ENCODE results near the gene MCTP1. TPM values are rescaled to one million over a fixed set of nuclear protein-coding genes. Genes with fewer than 3 reads are reported as not detected.

Gene MCTP1
- total RNA-seq, 1 experiment from 2014 or later: 2.5 TPM

- Histone ChIP-seq H3K14ac (ENCODE audit: insufficient read depth, low read length) (no peak overlapping the region), H2BK5ac (ENCODE audit: insufficient read length, low read length) (no peak overlapping the region), H3K79me1 (ENCODE audit: insufficient read depth, low read depth, low read length, poor library complexity, severe bottlenecking) (no peaks in the 10 kb centered on the region), H4K8ac (replicated peaks; ENCODE audit: insufficient read length, low read depth, low read length) (no peak overlapping the region), H3K56ac (ENCODE audit: insufficient read length, low read depth, low read length) (no peak overlapping the region), H3K23me2 (ENCODE audit: insufficient read length, low read depth, low read length, poor library complexity, severe bottlenecking) (no peaks in the 10 kb centered on the region), H3K4me1 (ENCODE audit: insufficient read depth, low read length) (no peaks in the 10 kb centered on the region), H3T11ph (ENCODE audit: low read length) (no peak overlapping the region), H2BK120ac (ENCODE audit: low read depth, low read length, poor library complexity, severe bottlenecking) (no peak overlapping the region), H3K79me2 (ENCODE audit: insufficient read depth, low read length) (no peaks in the 10 kb centered on the region), H3K23ac (ENCODE audit: insufficient read length, low read depth, low read length) (no peak overlapping the region), H2BK12ac (ENCODE audit: insufficient read length, low read depth, low read length) (no peak overlapping the region), H3K27ac (ENCODE audit: insufficient read length, low read depth, low read length) (no peak overlapping the region), H4K20me1 (ENCODE audit: control insufficient read depth, insufficient read depth, insufficient read length) (no peaks in the 10 kb centered on the region), H3K18ac (ENCODE audit: insufficient read length, low read depth, low read length) (no peak overlapping the region), H4K5ac (ENCODE audit: insufficient read length, low read depth, low read length) (no peak overlapping the region), H3K9me3 (ENCODE audit: control insufficient read depth, low read depth, low read length) (no peaks in the 10 kb centered on the region), H2BK15ac (ENCODE audit: low read depth, low read length) (no peak overlapping the region), H2AK5ac (ENCODE audit: insufficient read length, low read length) (no peak overlapping the region), H3K4me2 (ENCODE audit: insufficient read depth, insufficient read length, low read length) (no peak overlapping the region), H2BK20ac (ENCODE audit: low read depth, low read length, poor library complexity, severe bottlenecking) (no peak overlapping the region), H2AFZ (ENCODE audit: low read length) (no peak overlapping the region), H3K4ac (ENCODE audit: low read depth, low read length) (no peak overlapping the region), H3K27me3 (ENCODE audit: insufficient read depth, low read length) (no peaks in the 10 kb centered on the region), H3K9ac (ENCODE audit: extremely low read depth, insufficient read length, low read length) (no peak overlapping the region), H4K91ac (ENCODE audit: insufficient read length, low read depth, low read length) (no peak overlapping the region)
- Mint-ChIP-seq H3K4me3 (no peak overlapping the region), H3K27ac (no peak overlapping the region), H3K9me3 (no peaks in the 10 kb centered on the region), H3K36me3 (ENCODE audit: insufficient read depth in 1 of 3, low read depth in 3 of 3) (no peaks in the 10 kb centered on the region), H3K4me1 (peaks cover 10% of the 10 kb centered on the region in 2 experiments), H3K27me3 (ENCODE audit: low read depth) (no peaks in the 10 kb centered on the region)
- no peak for TF ChIP-seq CTCF (conservative IDR thresholded peaks at IDR 0.05)
- WGBS (ENCODE audit: extremely low coverage, insufficient read length, low lambda C conversion rate): no CpG with 5 or more reads among the region's 2 CpGs
- DNase-seq: no peak
Measured at GRCh38 chr5:94744906-94745305, 540.0 kb downstream of the MCTP1 start.

All from H9 (cell line).